ENCODE results near the gene MCCC2.
A peak's percentile ranks its signal among the peaks of the same experiment; 100 is the strongest.

The MCCC2 gene

GRCh38 chr5:71695595-71695994 lies 108.5 kb downstream of the MCCC2 start:
- no peak overlapping the region for H3K4me3 ChIP-seq (ENCODE audit: low read length)
- DNase-seq (ENCODE audit: low read depth) = no peak
- TF ChIP-seq CTCF (conservative IDR thresholded peaks at IDR 0.05; ENCODE audit: low read depth, low read length) = no peak

GRCh38 chr5:71697967-71698366 lies 110.8 kb downstream of the MCCC2 start:
- no peak for DNase-seq (ENCODE audit: low read depth)
- no peak overlapping the region for H3K4me3 ChIP-seq (ENCODE audit: low read length)
- peak; percentile 63 for TF ChIP-seq CTCF (conservative IDR thresholded peaks at IDR 0.05; ENCODE audit: low read depth, low read length)

GRCh38 chr5:71699233-71699632 lies 112.1 kb downstream of the MCCC2 start:
- no peak for DNase-seq (ENCODE audit: low read depth)
- no peak for TF ChIP-seq CTCF (conservative IDR thresholded peaks at IDR 0.05; ENCODE audit: low read depth, low read length)
- no peak overlapping the region for H3K4me3 ChIP-seq (ENCODE audit: low read length)

- DNase-seq (ENCODE audit: low read depth) = no peak
- no peak for TF ChIP-seq CTCF (conservative IDR thresholded peaks at IDR 0.05; ENCODE audit: low read depth, low read length)
- H3K4me3 ChIP-seq (ENCODE audit: low read length) = no peak overlapping the region
Measured at GRCh38 chr5:71699751-71700150, 112.6 kb downstream of the MCCC2 start.

GRCh38 chr5:71700803-71701202 lies 113.7 kb downstream of the MCCC2 start:
- H3K4me3 ChIP-seq (ENCODE audit: low read length) = no peak overlapping the region
- DNase-seq (ENCODE audit: low read depth) = no peak
- no peak for TF ChIP-seq CTCF (conservative IDR thresholded peaks at IDR 0.05; ENCODE audit: low read depth, low read length)

- no peak for TF ChIP-seq CTCF (conservative IDR thresholded peaks at IDR 0.05; ENCODE audit: low read depth, low read length)
- no peak for DNase-seq (ENCODE audit: low read depth)
- no peak overlapping the region for H3K4me3 ChIP-seq (ENCODE audit: low read length)
Measured at GRCh38 chr5:71701407-71701806, 114.3 kb downstream of the MCCC2 start.

GRCh38 chr5:71703941-71704340 lies 116.8 kb downstream of the MCCC2 start:
- no peak for TF ChIP-seq CTCF (conservative IDR thresholded peaks at IDR 0.05; ENCODE audit: low read depth, low read length)
- no peak for DNase-seq (ENCODE audit: low read depth)
- H3K4me3 ChIP-seq (ENCODE audit: low read length) = no peak overlapping the region

Data from retinal pigment epithelial cell (primary cell).